Measurements from ENCODE around the gene INSYN2A.

The INSYN2A gene

DNA sequence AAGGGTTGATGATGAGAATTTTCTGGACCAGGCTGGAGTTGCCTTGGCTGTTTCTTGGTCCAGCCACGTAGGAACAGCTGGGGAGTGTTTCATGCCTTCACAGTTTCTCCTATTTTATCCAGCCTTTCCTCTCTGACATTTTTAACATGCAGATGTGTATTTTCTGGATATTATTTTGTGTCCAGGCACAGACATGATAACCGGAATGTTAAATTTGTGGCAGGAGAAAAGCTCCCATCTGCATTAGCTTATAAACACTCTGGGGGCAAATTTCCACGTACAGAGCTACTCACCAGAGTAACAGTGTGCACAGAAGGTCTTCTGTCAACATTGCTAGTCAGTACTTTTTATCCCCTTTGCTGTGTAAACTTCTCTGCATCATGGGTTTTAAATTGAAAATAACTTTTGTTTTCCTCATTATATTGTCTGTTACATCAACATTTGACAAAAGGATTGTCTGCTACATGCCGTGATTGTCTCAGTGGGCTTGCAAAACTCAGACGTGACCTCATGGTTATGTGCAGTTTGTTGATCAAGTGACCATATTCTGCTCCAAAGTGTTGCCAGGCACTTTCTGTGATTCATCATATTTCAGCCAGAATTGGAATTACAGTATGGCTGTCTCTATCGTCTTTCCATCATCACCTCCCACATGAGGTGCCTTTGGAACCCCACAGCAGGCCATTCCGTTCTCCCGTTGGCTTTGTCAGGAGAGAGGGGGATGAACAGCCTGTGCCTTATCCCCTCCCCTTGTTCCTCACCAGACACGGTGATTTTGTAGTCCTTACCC lies 41.4 kb downstream of the INSYN2A start:
- DNase-seq: no peak

DNA sequence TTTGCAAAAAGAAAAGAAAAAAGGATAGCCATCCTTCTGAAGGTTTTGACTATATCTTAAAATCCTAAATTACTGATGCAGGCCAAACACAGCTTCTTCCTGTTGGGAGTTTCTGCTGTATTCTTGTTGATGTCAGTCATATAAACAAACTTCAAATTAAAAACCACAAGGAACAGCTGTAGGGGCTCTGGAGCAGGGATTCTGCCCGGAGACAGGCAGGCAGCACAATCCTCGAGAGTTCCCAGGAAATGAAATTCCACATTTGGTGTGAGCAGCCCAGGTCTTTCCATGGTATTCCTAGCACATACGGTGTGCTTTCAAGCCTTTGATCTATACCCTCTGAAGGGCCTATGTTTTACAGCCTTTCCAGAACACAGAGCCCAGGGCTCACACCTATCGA lies 43.2 kb downstream of the INSYN2A start:
- DNase-seq: no peak

DNA sequence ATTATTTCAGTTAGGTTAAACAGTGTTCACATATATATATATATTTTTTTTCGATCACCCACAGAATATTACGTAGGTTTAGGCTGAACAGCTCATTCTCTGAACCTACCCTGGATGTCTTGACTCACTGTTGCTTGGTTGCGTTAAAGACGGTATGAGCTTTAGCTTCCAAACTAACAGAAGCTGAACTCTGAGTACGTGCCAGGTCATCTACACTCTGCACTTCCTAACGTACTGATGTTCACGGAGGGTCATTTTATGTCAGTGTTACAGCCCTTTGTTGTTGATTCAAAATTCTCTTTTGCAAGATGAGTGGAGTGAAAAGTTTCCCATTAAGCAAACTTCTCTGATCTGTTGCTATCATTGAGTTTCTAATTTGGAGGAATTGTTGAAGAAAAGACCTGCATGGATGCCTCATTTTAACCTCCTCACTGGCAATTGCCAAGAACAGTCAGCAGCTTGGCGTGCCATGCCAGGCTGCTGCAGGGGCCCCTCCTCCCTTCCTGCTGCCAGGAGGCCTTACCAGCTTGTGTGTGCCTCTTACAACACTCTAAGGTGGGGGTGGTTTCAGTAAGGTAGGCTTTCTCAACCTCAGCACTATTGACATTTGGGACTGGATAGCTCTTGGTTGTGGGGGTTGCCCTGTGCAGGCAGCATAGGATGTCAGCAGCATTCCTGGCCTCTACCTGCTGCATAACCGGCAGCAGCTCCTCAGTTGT lies 44.3 kb downstream of the INSYN2A start:
- peak in 18 of 51 donors; percentile 3 to 50 (median 19) for DNase-seq

DNA sequence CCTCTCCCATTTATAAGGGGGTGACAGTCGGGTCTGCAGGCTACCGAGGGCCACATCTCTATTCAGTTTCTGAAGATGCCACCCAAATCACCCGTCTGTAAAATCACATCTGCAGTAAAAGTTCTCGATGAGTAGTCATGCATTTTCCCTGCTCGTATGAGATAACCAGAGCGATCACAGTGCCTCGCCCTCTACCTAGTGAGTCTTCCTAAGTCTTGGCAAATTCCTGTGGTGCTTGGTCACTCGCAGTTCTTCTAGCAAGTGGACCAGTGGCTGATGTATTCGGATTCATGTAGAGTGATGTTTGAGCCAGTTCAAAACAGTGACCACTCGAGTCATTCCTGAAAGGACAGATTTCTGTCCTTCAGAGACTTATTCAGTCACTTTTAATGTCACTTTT lies 44.9 kb downstream of the INSYN2A start:
- no peak for DNase-seq

DNA sequence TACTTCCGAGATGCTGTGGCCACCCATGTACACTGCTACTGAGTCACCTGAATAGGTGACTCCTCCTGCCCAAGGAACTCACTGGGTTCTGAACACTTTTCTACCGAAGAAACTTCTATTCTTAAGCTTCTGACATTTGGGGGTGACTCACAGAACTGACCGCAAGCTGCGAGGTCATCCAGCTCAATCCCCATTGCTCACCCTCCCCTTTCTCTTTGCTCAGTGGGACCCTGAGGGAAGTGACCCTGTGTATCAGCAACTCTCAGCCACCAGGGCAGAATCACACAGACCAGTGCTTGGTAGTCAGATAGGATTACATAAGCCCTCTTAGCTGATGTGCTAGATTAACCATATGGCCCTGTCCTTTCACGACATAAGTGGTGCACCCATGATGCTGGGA lies 46.3 kb downstream of the INSYN2A start:
- DNase-seq: no peak

DNA sequence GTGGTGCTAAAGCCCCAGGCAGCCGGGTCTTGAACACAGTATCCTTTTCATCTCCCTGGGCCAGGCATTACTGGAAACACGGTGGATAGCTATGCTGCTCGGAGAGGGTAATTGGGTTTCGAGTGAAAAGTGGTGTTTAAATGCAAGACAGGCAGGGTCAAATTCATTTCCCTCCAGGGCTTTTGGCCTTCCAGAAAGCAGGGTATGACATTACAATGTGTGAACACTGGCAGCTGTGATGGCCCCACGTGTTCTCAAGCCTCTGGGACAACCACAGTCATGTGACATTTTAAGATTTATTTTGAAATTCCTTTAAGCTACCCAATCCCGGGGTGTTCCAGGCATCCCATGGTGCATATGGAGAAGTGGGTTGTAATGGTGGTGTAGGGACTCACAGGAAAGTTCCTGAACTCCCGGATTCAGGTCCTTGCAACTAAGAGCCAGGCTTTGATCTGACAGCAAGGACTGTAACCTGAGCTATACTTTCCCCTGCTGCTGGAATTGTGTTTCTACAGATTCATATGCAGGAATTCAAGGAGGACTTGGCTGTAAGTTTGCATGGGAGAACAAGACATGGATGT lies 46.8 kb downstream of the INSYN2A start:
- DNase-seq: no peak

DNA sequence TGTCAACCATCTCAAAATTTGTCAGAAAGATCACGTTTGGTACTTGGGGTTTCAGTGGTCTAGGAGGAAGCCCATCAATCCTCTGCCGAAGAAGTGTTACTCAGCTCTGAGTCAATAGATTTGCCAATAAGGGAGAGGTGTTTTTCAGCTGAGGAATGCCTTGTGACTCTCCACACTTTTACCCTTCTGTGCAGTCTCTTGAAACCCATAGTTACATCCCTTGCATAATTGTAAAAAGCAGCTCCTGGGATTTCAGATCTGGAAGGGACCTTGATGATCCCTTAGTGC lies 47.5 kb downstream of the INSYN2A start:
- no peak for DNase-seq

DNA sequence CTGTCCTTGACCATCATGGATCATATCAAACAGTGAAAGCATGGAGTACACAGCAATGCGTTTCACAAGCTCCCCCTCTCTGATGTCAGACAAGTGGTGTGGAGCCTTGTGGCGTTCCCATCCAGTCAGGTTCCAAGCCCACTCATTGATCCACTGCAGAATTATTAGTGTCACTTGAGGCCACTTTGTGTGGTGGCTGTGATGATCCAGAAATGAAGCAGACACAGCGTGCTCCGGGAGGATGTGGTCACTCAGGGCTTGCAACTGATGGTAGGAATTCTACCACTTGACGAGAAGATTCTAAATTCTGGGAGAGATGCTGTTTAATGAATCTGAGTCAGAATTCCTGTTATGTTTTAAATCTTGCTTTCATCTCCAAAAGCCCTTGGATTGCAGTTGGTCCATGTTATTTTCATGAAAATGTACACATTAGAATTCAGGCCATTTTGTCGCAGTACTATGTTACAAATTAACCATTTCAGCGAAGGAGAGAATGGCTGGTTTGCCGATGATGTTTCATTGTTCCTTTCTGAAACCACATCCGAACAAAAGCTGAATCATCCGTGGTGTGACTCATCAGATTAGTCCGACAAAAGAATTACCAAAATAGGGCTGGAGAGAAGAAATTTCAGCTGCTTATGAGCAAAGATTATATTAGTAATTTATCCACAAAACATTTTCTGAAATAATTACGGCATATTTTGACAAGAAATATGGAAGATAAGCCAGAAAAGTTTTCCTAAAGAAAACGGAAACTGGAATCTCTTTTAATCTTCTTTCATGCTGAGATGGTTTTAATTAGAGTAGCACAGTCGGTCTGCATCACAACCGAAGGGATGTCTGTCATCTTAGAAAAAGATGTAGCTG lies 48.1 kb downstream of the INSYN2A start:
- peak in 1 of 51 donors; percentile 51 for DNase-seq

DNA sequence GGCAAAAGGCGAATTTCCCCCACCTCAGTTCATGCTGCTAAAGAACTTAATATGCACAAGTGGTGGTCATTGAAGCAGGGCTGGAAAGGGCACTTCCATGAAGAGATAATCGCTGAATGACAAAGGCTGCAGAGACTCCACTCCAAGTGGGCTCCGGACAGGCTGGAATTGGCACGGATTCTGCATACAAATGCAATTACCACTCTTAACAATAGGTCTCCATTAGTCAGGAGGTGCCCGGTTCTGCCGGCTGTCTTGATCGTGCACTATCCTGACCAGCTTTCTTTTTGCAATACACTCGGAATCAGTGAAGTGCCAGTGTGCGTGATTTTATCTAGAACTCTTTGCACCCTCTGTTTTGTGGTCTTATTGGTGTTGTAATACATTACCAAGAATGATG lies 49.7 kb downstream of the INSYN2A start:
- no peak for DNase-seq
